HCT116 (cell line): ENCODE data around the gene FBXO21.

Experiments used
- JUND ChIP-seq: IDR thresholded peaks from 2 replicates; pipeline ENCODE4 v1.6.1; 2012
- POLR2A ChIP-seq: IDR thresholded peaks from 2 replicates; pipeline ENCODE4 v1.7.0; 2011; ENCODE audit warnings: borderline replicate concordance; ENCODE audit not compliant: insufficient read depth, insufficient read length; ENCODE audit errors: extremely low read depth
- POLR2AphosphoS5 ChIP-seq: IDR thresholded peaks from 2 replicates; pipeline ENCODE4 v1.6.1; 2011; ENCODE audit warnings: mild to moderate bottlenecking, low read depth, low read length, moderate library complexity
- ZFX ChIP-seq: fragments of 450-650 bp; IDR thresholded peaks from 2 replicates; pipeline ENCODE4 v1.6.1; 2017
- ZNF274 ChIP-seq: fragments of 200-500 bp; sonication (Bioruptor generic); IDR thresholded peaks from 2 replicates; pipeline ENCODE4 v1.6.1; 2014; ENCODE audit warnings: mild to moderate bottlenecking, low read depth, low read length, inconsistent platforms
- TF ChIP-seq, protein P1 (sequence below), 3 experiments: fragments of 200-600 bp in 1 of 3; sonication (generic) in 1 of 3; IDR thresholded peaks in 2 of 3; conservative IDR thresholded peaks in 1 of 3; 2 replicates each; pipeline ENCODE4 v1.5.1; 2012 to 2017; ENCODE audit warnings: low read depth in 2 of 3, low read length in 2 of 3, antibody characterized with exemption in 1 of 3, borderline replicate concordance in 1 of 3, control low read depth in 1 of 3, mild to moderate bottlenecking in 1 of 3, mixed read lengths in 1 of 3, mixed run types in 1 of 3, moderate library complexity in 1 of 3; ENCODE audit not compliant: insufficient read depth in 1 of 3
- TF ChIP-seq, protein P2 (sequence below): IDR thresholded peaks from 2 replicates; pipeline ENCODE4 v1.6.1; 2012
- TF ChIP-seq, protein P3 (sequence below): IDR thresholded peaks from 2 replicates; pipeline ENCODE4 v1.6.1; 2012; ENCODE audit warnings: low read depth

DNA sequence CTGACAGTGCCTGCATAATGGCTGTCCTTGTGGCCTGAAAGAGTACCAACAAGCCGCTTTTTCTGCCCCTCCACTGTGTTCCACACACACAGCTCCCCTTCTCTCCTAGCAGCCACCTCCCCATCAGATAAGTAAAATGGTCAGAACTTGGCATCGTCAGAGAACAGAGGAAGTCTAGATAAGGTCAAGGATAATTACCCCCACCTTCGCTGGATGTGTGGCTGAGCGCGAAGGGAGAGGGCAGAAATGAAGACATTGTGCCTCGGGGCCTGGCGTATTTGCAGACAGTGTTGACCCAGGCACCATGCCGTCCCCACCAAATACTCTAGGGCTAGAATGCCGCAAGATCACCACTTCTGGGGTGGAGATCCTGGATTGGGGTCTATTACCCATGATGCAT lies 30.6 kb downstream of the FBXO21 start:
- TF ChIP-seq, protein P1, sequence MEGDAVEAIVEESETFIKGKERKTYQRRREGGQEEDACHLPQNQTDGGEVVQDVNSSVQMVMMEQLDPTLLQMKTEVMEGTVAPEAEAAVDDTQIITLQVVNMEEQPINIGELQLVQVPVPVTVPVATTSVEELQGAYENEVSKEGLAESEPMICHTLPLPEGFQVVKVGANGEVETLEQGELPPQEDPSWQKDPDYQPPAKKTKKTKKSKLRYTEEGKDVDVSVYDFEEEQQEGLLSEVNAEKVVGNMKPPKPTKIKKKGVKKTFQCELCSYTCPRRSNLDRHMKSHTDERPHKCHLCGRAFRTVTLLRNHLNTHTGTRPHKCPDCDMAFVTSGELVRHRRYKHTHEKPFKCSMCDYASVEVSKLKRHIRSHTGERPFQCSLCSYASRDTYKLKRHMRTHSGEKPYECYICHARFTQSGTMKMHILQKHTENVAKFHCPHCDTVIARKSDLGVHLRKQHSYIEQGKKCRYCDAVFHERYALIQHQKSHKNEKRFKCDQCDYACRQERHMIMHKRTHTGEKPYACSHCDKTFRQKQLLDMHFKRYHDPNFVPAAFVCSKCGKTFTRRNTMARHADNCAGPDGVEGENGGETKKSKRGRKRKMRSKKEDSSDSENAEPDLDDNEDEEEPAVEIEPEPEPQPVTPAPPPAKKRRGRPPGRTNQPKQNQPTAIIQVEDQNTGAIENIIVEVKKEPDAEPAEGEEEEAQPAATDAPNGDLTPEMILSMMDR (IDR thresholded peaks at IDR 0.05 in 2 of 3, conservative IDR thresholded peaks at IDR 0.05 in 1 of 3; ENCODE audit: borderline replicate concordance in 1 of 3, insufficient read depth in 1 of 3, low read depth in 2 of 3, low read length in 2 of 3) = no peak
- TF ChIP-seq ZNF274 = no peak
- TF ChIP-seq POLR2A = no peak
- TF ChIP-seq, protein P2, sequence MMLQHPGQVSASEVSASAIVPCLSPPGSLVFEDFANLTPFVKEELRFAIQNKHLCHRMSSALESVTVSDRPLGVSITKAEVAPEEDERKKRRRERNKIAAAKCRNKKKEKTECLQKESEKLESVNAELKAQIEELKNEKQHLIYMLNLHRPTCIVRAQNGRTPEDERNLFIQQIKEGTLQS = no peak
- no peak for TF ChIP-seq JUND
- no peak for TF ChIP-seq POLR2AphosphoS5
- TF ChIP-seq, protein P3, sequence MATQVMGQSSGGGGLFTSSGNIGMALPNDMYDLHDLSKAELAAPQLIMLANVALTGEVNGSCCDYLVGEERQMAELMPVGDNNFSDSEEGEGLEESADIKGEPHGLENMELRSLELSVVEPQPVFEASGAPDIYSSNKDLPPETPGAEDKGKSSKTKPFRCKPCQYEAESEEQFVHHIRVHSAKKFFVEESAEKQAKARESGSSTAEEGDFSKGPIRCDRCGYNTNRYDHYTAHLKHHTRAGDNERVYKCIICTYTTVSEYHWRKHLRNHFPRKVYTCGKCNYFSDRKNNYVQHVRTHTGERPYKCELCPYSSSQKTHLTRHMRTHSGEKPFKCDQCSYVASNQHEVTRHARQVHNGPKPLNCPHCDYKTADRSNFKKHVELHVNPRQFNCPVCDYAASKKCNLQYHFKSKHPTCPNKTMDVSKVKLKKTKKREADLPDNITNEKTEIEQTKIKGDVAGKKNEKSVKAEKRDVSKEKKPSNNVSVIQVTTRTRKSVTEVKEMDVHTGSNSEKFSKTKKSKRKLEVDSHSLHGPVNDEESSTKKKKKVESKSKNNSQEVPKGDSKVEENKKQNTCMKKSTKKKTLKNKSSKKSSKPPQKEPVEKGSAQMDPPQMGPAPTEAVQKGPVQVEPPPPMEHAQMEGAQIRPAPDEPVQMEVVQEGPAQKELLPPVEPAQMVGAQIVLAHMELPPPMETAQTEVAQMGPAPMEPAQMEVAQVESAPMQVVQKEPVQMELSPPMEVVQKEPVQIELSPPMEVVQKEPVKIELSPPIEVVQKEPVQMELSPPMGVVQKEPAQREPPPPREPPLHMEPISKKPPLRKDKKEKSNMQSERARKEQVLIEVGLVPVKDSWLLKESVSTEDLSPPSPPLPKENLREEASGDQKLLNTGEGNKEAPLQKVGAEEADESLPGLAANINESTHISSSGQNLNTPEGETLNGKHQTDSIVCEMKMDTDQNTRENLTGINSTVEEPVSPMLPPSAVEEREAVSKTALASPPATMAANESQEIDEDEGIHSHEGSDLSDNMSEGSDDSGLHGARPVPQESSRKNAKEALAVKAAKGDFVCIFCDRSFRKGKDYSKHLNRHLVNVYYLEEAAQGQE = no peak
- no peak for TF ChIP-seq ZFX
